Breast epithelium (tissue), 3 donors: Measurements from ENCODE around the gene MAK.

ENCODE experiments used
- CTCF ChIP-seq, 3 donors: fragments of 450-650 bp; IDR thresholded peaks; one replicate each; pipeline ENCODE4 v1.5.1; 2016 to 2017; ENCODE audit warnings: antibody characterized with exemption in 3 of 3, mild to moderate bottlenecking in 3 of 3, moderate library complexity in 3 of 3
- POLR2AphosphoS5 ChIP-seq, 3 donors: sonication (generic); formaldehyde crosslinking; IDR thresholded peaks; one replicate each; pipeline ENCODE4 v1.6.1; 2017; ENCODE audit warnings: antibody characterized with exemption in 3 of 3

DNA sequence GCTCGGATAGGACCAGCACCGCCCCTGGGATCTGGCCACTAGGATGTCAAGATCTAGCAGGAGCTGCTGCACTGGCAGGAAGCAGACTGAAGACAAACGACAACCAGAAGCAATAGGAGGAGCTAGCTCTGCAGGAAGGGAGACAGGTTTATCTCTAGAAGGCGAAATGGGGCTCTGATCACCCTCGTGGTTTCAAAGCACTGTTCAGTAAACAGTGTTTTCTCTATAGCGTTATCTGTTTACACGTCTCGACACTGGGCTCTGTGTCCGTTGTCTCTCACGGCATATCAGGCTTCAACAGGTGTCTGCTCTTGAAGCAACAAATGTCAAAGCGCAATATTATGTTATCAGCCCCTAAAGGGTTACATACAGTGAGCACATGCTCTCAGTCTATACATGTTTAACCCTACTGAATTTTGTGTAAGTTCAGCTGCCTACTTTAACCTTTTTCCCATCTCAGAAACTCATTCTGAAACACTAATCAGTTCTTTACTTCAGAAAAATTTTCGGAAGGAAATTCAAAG is 66.9 kb downstream of the MAK start:
- TF ChIP-seq CTCF (IDR thresholded peaks at IDR 0.05), result no peak
- no peak for TF ChIP-seq POLR2AphosphoS5 (IDR thresholded peaks at IDR 0.05)
